ENCODE data around the gene SPEG.

SPEG gene

DNA sequence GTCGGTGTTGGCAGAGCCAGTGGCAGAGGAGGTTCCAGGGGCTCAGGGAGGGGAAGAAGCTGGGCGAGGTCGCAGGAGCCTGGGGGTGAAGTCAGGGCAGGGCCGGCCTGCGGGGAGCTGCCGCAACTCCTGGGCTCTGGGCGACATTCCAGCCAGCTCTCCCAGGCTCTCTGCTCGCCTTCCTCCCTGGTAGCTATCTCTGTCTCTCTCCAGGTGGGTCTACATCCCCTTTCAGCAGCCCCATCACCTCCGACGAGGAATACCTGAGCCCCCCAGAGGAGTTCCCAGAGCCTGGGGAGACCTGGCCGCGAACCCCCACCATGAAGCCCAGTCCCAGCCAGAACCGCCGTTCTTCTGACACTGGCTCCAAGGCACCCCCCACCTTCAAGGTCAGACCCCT lies 27.0 kb downstream of the SPEG start:
- DNase-seq (ENCODE audit: low spot score) = no peak

GRCh38 chr2:219462349-219462748 lies 27.7 kb downstream of the SPEG start:
- DNase-seq (ENCODE audit: low spot score) = no peak

DNA sequence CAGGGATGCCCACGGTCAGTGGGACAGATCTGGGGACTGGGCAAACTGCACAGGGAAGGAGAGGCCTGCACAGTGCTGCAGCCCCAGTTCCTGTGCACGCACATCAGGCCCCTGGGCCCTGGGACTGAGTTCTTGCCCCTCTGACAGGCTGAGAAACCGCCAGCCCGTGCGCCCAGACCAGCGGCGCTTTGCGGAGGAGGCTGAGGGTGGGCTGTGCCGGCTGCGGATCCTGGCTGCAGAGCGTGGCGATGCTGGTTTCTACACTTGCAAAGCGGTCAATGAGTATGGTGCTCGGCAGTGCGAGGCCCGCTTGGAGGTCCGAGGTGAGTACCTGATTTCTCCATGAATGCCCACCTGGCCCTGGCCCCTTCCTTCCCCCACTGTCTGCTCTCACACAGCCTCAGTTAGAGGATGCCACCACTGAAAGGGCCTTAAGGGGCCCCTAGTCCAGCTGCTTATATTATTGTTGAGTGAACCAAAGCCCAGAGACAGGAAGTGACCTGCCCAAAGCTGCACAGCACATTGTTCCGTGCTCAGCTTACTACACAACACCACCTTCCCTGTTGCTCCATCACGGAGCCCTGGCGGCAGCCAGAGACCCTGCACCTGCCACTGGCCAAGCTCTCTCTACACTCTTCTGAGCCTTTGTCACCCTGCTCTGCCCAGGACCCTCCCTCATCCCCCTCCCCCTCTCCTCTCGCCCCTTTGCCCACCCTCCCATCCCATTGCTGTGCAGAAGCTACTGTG lies 29.8 kb downstream of the SPEG start:
- DNase-seq (ENCODE audit: low spot score) = no peak

DNA sequence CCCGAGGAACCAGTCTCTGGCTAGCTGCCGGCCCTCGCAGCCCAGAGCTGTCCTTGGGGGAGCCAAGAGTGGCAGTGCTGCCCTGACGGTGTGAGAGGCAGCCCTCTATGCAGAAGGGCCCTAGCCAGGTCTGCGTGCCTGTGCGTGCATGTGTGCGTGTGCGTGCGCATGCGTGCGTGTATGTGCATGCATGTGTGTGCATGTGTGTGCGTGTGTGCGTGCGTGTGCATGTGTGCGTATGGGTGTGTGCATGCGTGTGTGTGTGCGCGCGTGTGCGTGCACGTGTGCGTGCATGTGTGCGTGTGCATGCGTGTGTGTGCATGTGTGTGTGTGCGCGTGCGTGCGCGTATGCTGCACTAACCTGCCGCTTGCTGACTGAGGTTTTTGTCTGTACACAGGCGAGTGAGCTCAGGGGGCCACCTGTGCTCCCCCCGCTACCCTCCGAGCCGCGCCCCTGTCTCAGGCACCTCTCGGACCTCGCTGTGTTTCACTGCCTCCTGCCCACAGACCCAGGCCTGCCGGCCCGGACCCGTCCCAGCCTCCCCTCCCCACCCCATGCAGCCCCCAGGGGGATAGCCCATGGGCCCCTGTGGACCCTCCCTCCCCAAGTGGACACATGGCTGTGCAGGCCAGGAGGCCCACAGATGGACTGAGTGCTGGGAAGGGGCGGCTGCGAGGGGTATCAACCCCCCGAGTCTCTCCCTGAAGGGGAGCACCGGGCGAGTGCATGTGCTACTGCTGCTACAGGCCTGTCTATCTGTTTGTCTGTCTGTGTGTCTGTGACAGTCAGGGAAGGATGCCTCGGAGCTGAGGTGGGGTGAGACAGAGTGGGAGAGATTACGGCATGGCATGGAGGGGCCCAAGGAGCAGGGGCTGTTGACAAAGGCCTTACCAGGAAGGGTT lies 31.3 kb downstream of the SPEG start:
- DNase-seq (ENCODE audit: low spot score) = no peak

DNA sequence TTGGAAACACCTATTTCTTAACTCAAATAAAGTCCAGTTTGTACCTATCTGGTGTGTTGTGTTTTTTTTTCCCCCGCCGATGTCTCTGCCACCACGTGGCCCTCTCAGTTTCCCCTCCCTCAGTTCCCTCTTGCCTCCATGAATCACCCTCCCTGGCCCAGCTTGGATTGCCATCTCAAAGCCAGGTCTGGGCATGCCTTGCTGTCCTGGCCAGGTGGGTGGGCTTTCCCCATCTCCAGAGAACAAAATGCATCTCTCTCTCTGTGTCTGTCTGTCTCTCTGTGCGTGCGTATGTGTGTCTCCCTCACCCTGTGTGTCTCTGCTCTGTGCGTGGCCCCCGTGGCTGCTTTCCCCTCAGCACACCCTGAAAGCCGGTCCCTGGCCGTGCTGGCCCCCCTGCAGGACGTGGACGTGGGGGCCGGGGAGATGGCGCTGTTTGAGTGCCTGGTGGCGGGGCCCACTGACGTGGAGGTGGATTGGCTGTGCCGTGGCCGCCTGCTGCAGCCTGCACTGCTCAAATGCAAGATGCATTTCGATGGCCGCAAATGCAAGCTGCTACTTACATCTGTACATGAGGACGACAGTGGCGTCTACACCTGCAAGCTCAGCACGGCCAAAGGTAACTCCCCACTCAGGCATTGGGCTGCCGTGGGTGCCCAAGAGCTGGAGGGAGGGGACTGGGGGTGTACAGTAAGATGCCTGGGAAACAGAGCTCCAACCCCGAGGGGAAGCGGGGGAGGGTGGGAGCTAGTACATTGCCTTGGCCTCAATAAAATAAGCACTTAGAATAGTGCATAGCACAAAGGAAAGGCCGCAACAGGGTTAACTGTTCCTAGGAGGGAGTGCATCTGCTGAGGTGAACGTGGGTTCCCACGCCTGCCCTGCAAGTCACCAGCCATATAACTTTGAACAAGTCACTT lies 32.4 kb downstream of the SPEG start:
- DNase-seq (ENCODE audit: low spot score) = no peak

- no peak for DNase-seq (ENCODE audit: low spot score)
Measured at GRCh38 chr2:219467736-219468075, 33.1 kb downstream of the SPEG start.

DNA sequence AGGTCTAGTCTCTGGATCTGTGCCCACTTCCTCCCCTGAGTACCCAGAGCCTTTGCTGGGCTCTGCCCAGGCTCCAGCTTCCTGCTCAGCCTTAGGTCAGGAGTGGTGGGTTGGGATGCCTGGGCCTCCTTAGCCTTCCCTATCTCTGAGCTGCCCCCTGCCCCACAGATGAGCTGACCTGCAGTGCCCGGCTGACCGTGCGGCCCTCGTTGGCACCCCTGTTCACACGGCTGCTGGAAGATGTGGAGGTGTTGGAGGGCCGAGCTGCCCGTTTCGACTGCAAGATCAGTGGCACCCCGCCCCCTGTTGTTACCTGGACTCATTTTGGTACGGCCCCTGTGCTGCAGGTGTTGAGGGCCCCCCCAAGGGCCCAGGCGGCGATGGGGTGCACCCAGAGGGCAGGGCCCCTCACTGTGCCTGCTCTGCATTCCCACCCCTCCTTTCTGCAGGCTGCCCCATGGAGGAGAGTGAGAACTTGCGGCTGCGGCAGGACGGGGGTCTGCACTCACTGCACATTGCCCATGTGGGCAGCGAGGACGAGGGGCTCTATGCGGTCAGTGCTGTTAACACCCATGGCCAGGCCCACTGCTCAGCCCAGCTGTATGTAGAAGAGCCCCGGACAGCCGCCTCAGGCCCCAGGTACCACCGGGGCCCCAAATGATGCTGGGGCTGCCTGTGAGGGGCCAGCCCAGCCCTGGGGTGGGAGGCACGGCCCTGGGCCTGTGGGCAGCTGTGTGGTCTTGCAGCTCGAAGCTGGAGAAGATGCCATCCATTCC lies 34.0 kb downstream of the SPEG start:
- no peak for DNase-seq (ENCODE audit: low spot score)

DNA sequence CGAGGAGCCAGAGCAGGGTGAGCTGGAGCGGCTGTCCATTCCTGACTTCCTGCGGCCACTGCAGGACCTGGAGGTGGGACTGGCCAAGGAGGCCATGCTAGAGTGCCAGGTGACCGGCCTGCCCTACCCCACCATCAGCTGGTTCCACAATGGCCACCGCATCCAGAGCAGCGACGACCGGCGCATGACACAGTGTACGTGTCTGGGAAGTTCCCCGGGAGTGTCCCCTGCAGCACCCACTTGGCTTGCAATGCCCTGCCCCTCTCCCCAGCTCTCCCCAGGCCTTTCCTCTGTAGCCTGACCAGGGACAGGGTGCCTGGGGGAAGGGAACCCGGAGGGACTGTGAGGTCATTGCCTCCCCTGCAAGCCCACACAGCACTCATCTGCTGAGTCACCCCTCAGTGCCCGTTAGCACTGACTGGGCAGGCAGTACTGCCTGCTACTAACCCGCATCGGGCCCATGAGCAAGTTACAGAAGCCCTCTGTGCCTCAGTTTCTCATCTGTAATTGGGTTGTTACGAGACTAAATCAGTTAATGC lies 34.6 kb downstream of the SPEG start:
- peak; percentile 94 for DNase-seq (ENCODE audit: low spot score)

DNA sequence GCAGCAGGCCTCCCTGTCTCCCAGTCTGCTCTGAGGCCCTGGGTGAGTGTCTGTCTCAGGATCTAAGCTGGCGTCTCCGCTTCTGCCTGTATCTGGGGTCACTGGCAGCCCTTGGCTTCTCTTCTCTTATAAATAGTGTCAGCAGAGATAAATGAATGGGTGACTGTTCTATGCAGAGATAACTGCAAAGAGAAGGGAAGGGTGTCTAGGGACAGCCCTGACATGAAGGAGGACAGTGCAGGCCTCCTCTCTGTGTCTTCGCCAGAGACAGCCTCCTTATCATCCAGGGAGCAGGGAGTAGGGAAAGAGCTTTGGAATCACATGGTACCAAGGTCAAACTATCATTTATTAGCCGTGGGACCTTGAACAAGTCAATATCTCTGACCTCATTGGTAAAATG lies 35.8 kb downstream of the SPEG start:
- DNase-seq (ENCODE audit: low spot score) = no peak

GRCh38 chr2:219471476-219472371 lies 37.1 kb downstream of the SPEG start:
- DNase-seq (ENCODE audit: low spot score) = no peak

DNA sequence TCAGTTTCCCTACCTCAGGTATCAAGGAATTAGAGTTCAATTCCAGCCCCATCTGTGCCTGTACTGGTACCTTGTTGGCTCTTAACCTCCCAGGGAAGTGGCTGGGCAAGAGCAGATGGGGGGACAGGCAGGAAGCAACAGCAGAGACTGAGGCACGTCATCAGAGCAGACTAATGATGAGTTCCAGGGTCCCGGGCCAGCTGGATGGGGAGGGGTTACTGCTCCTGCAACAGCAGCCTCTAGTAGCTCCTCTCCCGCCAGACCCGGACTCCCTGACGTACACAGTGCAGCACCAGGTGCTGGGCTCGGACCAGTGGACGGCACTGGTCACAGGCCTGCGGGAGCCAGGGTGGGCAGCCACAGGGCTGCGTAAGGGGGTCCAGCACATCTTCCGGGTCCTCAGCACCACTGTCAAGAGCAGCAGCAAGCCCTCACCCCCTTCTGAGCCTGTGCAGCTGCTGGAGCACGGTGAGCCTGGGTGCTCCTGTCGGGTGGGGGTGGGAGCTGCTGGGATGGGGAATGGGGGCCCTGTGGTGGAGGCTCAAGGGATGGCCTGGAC lies 38.1 kb downstream of the SPEG start:
- no peak for DNase-seq (ENCODE audit: low spot score)

- DNase-seq (ENCODE audit: low spot score) = no peak
Measured at GRCh38 chr2:219473511-219473910, 38.9 kb downstream of the SPEG start.

DNA sequence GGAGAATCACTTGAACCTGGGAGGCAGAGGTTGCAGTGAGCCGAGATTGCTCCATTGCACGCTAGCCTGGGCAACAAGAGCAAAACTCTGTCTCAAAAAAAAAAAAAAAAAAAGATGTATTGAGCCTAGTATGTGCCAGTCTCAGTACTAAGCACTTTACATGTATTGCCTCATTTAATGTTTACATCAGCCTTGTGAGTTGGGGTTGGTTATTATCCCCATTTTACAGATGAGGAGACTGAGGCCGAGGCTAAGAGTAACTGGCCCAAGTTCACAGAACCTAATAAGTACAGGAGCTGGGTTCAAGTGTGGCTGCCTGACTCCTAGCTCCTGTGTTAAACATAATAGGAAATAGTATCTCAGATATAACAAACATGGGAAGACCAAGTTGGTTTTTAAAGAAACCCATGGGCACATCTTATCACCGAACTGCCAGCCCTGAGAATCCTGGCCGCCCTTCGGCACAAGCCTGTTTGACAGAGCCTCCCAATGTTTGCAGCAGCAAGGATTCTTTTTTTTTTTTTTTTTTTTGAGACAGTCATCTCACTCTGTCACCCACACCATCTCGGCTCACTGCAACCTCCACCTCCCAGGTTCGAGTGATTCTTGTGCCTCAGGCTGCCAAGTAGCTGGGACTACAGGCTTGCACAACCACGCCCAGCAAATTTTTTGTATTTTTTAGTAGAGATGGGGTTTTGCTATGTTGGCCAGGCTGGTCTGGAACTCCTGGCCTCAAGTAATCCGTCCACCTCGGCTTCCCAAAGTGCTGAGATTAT lies 39.8 kb downstream of the SPEG start:
- DNase-seq (ENCODE audit: low spot score) = no peak

GRCh38 chr2:219475278-219475677 lies 40.6 kb downstream of the SPEG start:
- no peak for DNase-seq (ENCODE audit: low spot score)

- DNase-seq (ENCODE audit: low spot score) = peak; percentile 69
Measured at GRCh38 chr2:219475697-219476651, 41.3 kb downstream of the SPEG start.

- DNase-seq (ENCODE audit: low spot score) = no peak
Measured at GRCh38 chr2:219476652-219477151, 42.1 kb downstream of the SPEG start.

DNA sequence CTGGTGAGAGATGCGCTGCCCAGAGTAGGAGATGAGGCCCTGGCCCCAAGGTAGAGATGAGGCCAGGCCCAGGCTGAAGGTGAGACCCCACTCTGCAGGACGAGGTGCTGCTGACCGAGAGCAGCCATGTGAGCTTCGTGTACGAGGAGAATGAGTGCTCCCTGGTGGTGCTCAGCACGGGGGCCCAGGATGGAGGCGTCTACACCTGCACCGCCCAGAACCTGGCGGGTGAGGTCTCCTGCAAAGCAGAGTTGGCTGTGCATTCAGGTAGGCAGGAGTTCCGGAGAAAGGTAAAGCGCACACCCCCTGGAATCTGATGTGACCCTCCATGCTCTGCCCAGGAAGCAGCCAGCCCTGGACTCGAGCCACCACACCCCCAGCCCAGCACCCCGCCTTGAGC lies 42.5 kb downstream of the SPEG start:
- no peak for DNase-seq (ENCODE audit: low spot score)

- DNase-seq (ENCODE audit: low spot score) = no peak
Measured at GRCh38 chr2:219477815-219478214, 43.2 kb downstream of the SPEG start.
